Large intestine (tissue), 12 donors: ENCODE measurements around the gene CDK5R2. TPM values are rescaled to one million over a fixed set of nuclear protein-coding genes. Genes with fewer than 3 reads are reported as not detected.
"Not testable (repeated sequence)": the region's sequence is repeated elsewhere in the genome, so short reads cannot be mapped to it uniquely, and the experiment has no call there.

Source experiments
- DNase-seq, 2 donors: peaks; one replicate each; pipeline versions ENCODE4 v3.0.0 to v3.0.0-alpha.2; 2013
- H3K27ac ChIP-seq: one replicate; pipeline ENCODE4 v1.5.1; 2013; ENCODE audit warnings: low read length
- H3K27me3 ChIP-seq: 2 replicates; pipeline ENCODE4 v1.6.1; 2013; ENCODE audit warnings: low read length; ENCODE audit not compliant: control insufficient read depth, insufficient read depth
- H3K36me3 ChIP-seq: 2 replicates; pipeline ENCODE4 v1.6.1; 2013; ENCODE audit warnings: low read length; ENCODE audit not compliant: control insufficient read depth, insufficient read depth
- H3K4me1 ChIP-seq: one replicate; pipeline ENCODE4 v1.6.1; 2013; ENCODE audit warnings: low read length; ENCODE audit not compliant: control insufficient read depth, insufficient read depth
- H3K4me3 ChIP-seq: one replicate; pipeline ENCODE4 v1.5.1; 2013; ENCODE audit warnings: low read length
- H3K9me3 ChIP-seq: one replicate; pipeline ENCODE4 v1.6.1; 2013; ENCODE audit warnings: mild to moderate bottlenecking, low read depth, low read length, moderate library complexity; ENCODE audit not compliant: control insufficient read depth
- WGBS: methylation state at CpG from one replicate; pipeline ENCODE4 v1.1.5; 2013; ENCODE audit warnings: low lambda C conversion rate; ENCODE audit not compliant: insufficient coverage; 5-methylcytosine and 5-hydroxymethylcytosine counted together
- long read RNA-seq, 11 donors: transcript quantifications; one replicate each; lab custom pipeline, GENCODE V29; 2026
- polyA plus RNA-seq: library from polyadenylated mRNA; unstranded; fragments of 120-200 nt; gene quantifications from one replicate; pipeline ENCODE4 v1.2.1, GENCODE V29; 2013

Gene CDK5R2
- 2.9 TPM for polyA plus RNA-seq
- long read RNA-seq, donor 1, partial matches to known transcripts = 0 of 4 reads
- long read RNA-seq, donor 1, other reads (novel, unspliced or antisense) = 0 of 4 reads
- long read RNA-seq, donor 2, transcript CDK5R2-201 (1 exons, 2,508 nt) = major isoform, 11 of 11 reads
- long read RNA-seq, donor 2, partial matches to known transcripts = 0 of 11 reads
- long read RNA-seq, donor 2, other reads (novel, unspliced or antisense) = 0 of 11 reads
- long read RNA-seq, donor 3 = 0 reads
- long read RNA-seq, donor 4 = 0 reads
- long read RNA-seq, donor 5, transcript CDK5R2-201 (1 exons, 2,508 nt) = major isoform, 8 of 8 reads
- long read RNA-seq, donor 5, partial matches to known transcripts = 0 of 8 reads
- long read RNA-seq, donor 5, other reads (novel, unspliced or antisense) = 0 of 8 reads
- long read RNA-seq, donor 6, transcript CDK5R2-201 (1 exons, 2,508 nt) = major isoform, 8 of 8 reads
- long read RNA-seq, donor 6, partial matches to known transcripts = 0 of 8 reads
- long read RNA-seq, donor 6, other reads (novel, unspliced or antisense) = 0 of 8 reads
- long read RNA-seq, donor 7, partial matches to known transcripts = 0 of 3 reads
- long read RNA-seq, donor 7, other reads (novel, unspliced or antisense) = 0 of 3 reads
- long read RNA-seq, donor 8, partial matches to known transcripts = 0 of 4 reads
- long read RNA-seq, donor 8, other reads (novel, unspliced or antisense) = 0 of 4 reads
- long read RNA-seq, donor 9, partial matches to known transcripts = 0 of 4 reads
- long read RNA-seq, donor 9, other reads (novel, unspliced or antisense) = 0 of 4 reads
- long read RNA-seq, donor 10, partial matches to known transcripts = 0 of 2 reads
- long read RNA-seq, donor 10, other reads (novel, unspliced or antisense) = 0 of 2 reads
- long read RNA-seq, donor 11, partial matches to known transcripts = 0 of 4 reads
- long read RNA-seq, donor 11, other reads (novel, unspliced or antisense) = 0 of 4 reads

DNA sequence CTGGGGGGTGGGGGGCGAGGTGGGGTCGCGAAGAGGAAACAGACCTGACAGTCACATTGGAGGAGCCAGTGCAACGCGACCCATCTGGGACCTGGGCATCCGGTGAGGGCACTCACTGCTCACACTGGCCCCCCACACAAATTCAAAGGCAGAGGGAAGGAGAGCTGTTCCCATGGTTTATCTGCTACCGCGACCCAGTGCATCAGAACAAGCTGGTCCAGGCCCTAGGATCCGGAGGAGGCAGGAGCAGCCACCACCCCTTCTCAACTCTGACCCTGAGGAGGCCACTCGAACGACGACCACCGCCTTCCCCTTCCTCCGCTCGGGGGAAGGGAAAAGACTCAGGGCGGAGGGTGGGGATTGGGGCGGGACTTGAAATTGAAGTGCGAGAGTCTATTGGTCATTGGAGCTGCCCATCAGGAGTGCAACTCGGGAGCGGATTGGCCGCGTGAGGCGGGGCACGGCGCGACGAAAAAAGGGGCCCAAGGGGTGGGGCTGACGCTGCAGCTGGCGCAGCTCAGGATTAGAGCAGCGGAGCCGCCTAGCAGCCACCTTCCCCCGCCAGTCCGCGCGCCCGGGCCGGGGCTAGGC lies at the start of gene CDK5R2:
Gene CDK5R2, plus strand, starts transcription at position 526 of the 591 bp plus-strand sequence. CDS start 155 bp downstream, outside the sequence.
- peak within 1 kb of the TSS; percentile 29 for H3K27ac ChIP-seq
- H3K36me3 ChIP-seq = no peaks in the 10 kb centered on the region
- peak; percentile 61 to 81 for DNase-seq
- H3K4me3 ChIP-seq = peak within 1 kb of the TSS; percentile 26
- H3K4me1 ChIP-seq = no peaks in the 10 kb centered on the region
- H3K27me3 ChIP-seq = peaks cover 94% of the 10 kb centered on the region
- no CpG with 5 or more reads among the region's 37 CpGs for WGBS
- H3K9me3 ChIP-seq = peaks cover 7% of the 10 kb centered on the region

- no peak overlapping the region for H3K4me3 ChIP-seq
- peaks cover 15% of the 10 kb centered on the region for H3K27me3 ChIP-seq
- peaks cover 3% of the 10 kb centered on the region for H3K4me1 ChIP-seq
- H3K27ac ChIP-seq = no peak overlapping the region
- H3K9me3 ChIP-seq = no peaks in the 10 kb centered on the region
- DNase-seq = no peak
- no peaks in the 10 kb centered on the region for H3K36me3 ChIP-seq
- WGBS = 78% methylated on average over 1 of the region's 6 CpGs
Measured at GRCh38 chr2:218910741-218911140, 48.7 kb upstream of the CDK5R2 start.

- no peak for DNase-seq
- H3K4me3 ChIP-seq = no peak overlapping the region
- no peaks in the 10 kb centered on the region for H3K36me3 ChIP-seq
- 100% methylated on average over 1 of the region's 1 CpG for WGBS
- peaks cover 4% of the 10 kb centered on the region for H3K9me3 ChIP-seq
- H3K4me1 ChIP-seq = no peaks in the 10 kb centered on the region
- no peaks in the 10 kb centered on the region for H3K27me3 ChIP-seq
- H3K27ac ChIP-seq = no peak overlapping the region
Measured at GRCh38 chr2:218920504-218920903, 39.0 kb upstream of the CDK5R2 start.

DNA sequence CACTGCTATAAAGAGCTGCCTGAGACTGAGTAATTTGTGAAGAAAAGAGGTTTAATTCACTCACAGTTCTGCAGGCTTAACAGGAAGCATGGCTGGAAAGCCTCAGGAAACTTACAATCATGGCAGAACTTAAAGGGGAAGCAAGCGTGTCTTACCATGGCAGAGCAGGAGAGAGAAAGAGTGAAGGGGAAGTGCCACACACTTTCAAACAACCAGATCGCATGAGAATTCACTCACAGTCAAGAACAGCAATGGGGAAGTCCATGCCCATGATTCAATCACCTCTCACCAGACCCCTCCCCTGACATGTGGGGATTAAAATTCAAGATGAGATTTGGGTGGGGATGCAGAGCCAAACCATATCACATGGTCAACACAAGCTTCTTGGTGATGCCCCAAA lies 34.7 kb upstream of the CDK5R2 start:
- peaks cover 4% of the 10 kb centered on the region for H3K9me3 ChIP-seq
- H3K36me3 ChIP-seq = no peaks in the 10 kb centered on the region
- H3K4me1 ChIP-seq = no peaks in the 10 kb centered on the region
- DNase-seq = no peak
- no peak overlapping the region for H3K4me3 ChIP-seq
- no CpG with 5 or more reads among the region's 2 CpGs for WGBS
- no peak overlapping the region for H3K27ac ChIP-seq
- peaks cover 14% of the 10 kb centered on the region for H3K27me3 ChIP-seq

DNA sequence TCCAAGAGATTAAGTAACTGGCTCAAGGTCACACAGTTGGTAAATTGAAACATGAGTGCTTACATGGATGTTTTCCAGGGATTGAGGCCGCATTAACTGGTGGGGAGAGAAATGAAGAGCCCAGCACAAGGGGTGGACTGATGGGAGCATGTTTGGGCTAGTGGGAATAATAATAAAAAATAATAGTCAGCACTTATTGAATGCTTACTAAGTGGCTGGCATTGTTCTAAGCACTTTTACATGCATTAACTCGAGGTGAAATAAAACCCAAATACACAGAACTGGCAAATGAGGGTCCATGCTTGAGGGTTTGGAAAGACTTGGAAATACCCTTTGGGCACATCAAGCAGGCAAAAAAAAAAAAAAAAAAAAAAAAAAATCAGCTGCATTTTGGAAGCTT lies 34.0 kb upstream of the CDK5R2 start:
- peaks cover 14% of the 10 kb centered on the region for H3K27me3 ChIP-seq
- no peak overlapping the region for H3K4me3 ChIP-seq
- no peaks in the 10 kb centered on the region for H3K4me1 ChIP-seq
- no CpG with 5 or more reads among the region's 2 CpGs for WGBS
- no peaks in the 10 kb centered on the region for H3K36me3 ChIP-seq
- no peak for DNase-seq
- peaks cover 4% of the 10 kb centered on the region for H3K9me3 ChIP-seq
- H3K27ac ChIP-seq = no peak overlapping the region

- no peaks in the 10 kb centered on the region for H3K36me3 ChIP-seq
- DNase-seq = no peak
- H3K4me3 ChIP-seq = no peak overlapping the region
- peaks cover 8% of the 10 kb centered on the region for H3K9me3 ChIP-seq
- H3K4me1 ChIP-seq = no peaks in the 10 kb centered on the region
- no peak overlapping the region for H3K27ac ChIP-seq
- H3K27me3 ChIP-seq = peaks cover 14% of the 10 kb centered on the region
- WGBS = no CpG with 5 or more reads among the region's 2 CpGs
Measured at GRCh38 chr2:218927422-218927821, 32.0 kb upstream of the CDK5R2 start.

- Histone ChIP-seq H3K4me1 (no peaks in the 10 kb centered on the region), H3K4me3 (no peak overlapping the region), H3K27ac (no peak overlapping the region), H3K27me3 (peaks cover 14% of the 10 kb centered on the region), H3K9me3 (peaks cover 8% of the 10 kb centered on the region), H3K36me3 (no peaks in the 10 kb centered on the region)
- DNase-seq = no peak
- 100% methylated on average over 1 of the region's 4 CpGs for WGBS
Measured at GRCh38 chr2:218927876-218928275, 31.6 kb upstream of the CDK5R2 start.

DNA sequence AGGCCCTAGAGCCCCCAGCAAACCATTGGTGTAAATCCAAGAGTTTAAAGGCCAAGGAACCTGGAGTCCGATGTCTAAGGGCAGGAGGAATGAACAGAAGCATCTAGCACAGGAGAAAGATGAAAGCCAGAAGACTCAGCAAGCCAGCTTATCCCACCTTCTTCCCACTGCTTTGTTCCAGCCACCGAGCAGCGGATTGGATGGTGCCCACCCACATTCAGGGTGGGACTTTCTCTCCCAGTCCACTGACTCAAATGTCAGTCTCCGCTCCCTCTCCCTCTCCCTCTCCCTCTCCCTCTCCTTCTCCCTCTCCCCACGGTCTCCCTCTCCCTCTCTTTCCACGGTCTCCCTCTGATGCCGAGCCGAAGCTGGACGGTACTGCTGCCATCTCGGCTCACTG lies 29.0 kb upstream of the CDK5R2 start:
- not testable (repeated sequence) for H3K4me1 ChIP-seq, DNase-seq, H3K27ac ChIP-seq, H3K9me3 ChIP-seq, H3K4me3 ChIP-seq, H3K36me3 ChIP-seq
- WGBS = no CpG with 5 or more reads among the region's 10 CpGs
- peaks cover 17% of the 10 kb centered on the region for H3K27me3 ChIP-seq

DNA sequence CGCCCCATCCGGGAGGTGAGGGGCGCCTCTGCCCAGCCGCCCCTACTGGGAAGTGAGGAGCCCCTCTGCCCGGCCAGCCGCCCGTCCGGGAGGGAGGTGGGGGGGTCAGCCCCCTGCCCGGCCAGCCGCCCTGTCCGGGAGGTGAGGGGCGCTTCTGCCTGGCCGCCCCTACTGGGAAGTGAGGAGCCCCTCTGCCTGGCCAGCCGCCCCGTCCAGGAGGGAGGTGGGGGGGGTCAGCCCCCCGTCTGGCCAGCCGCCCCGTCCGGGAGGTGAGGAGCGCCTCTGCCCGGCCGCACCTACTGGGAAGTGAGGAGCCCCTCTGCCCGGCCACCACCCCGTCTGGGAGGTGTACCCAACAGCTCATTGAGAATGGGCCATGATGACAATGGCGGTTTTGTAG lies 27.7 kb upstream of the CDK5R2 start:
- DNase-seq, H3K4me1 ChIP-seq, H3K9me3 ChIP-seq, H3K27ac ChIP-seq, H3K4me3 ChIP-seq, H3K36me3 ChIP-seq: not testable (repeated sequence)
- H3K27me3 ChIP-seq = peaks cover 20% of the 10 kb centered on the region
- WGBS = no CpG with 5 or more reads among the region's 25 CpGs

DNA sequence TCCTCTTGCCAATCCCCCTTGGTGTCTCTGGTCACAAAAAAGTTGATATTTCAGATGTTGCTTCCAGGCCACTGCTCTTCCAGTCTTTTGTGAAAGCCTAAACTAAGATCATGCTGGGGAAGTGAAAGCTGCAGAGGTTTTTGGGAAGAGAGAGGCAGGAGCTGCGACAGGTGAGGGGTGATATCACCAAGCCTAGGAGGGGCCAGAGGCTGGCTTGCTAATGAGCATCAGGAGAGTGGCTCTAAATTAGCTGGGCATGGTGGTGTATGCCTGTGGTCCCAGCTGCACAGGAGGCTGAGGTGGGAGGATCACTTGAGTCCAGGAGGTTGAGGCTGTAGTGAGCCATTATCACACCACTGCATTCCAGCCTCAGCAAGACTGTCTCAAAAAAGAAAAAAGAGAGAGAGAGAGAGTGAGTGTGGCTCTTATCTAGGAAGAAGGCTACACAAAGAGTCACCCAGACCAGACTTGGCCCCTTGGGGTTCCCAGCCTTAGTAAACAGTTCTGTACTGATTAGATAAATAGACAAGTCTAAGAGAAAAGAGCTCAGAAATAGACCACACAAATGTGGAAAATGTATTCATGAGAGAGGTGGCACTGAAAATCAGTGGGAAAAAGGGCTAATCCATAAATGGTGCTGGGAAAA lies 14.6 kb upstream of the CDK5R2 start:
- H3K4me1 ChIP-seq = no peaks in the 10 kb centered on the region
- DNase-seq = no peak
- H3K9me3 ChIP-seq = no peaks in the 10 kb centered on the region
- no peak overlapping the region for H3K4me3 ChIP-seq
- H3K27me3 ChIP-seq = peaks cover 36% of the 10 kb centered on the region
- no peaks in the 10 kb centered on the region for H3K36me3 ChIP-seq
- no peak overlapping the region for H3K27ac ChIP-seq
- WGBS = no CpG with 5 or more reads among the region's 1 CpG
